Thoracic aorta (tissue), 2 donors: ENCODE results near the gene TMEM30A. TPM values are rescaled to one million over a fixed set of nuclear protein-coding genes. Genes with fewer than 3 reads are reported as not detected.

Source experiments
- ATAC-seq: fragments of 150-250 bp; one replicate; pipeline ENCODE4 v1.8.0; 2017; ENCODE audit warnings: low read depth; ENCODE audit not compliant: insufficient number of reproducible peaks, low FRiP score
- DNase-seq: peaks from one replicate; pipeline ENCODE4 v3.0.0-alpha.2; 2020; ENCODE audit warnings: low spot score
- H3K27ac ChIP-seq, 2 donors: fragments of 200-600 bp; sonication (generic); 1 replicate in 1 of 2; 2 replicates in 1 of 2; pipeline ENCODE4 v1.5.1; 2016; ENCODE audit warnings: mild to moderate bottlenecking in 2 of 2, moderate library complexity in 2 of 2
- H3K27me3 ChIP-seq: fragments of 200-600 bp; sonication (generic); replicated peaks from 2 replicates; pipeline ENCODE4 v1.6.0; 2016; ENCODE audit warnings: mild to moderate bottlenecking; ENCODE audit not compliant: insufficient read depth
- H3K36me3 ChIP-seq: fragments of 200-600 bp; sonication (generic); one replicate; pipeline ENCODE4 v1.5.1; 2016
- H3K4me1 ChIP-seq, 2 donors: fragments of 200-600 bp; sonication (generic); 1 replicate in 1 of 2; 2 replicates in 1 of 2; pipeline versions ENCODE4 v1.5.1 to v1.6.0; 2016; ENCODE audit warnings: low read depth in 2 of 2, mild to moderate bottlenecking in 1 of 2; ENCODE audit not compliant: control insufficient read depth in 1 of 2
- H3K4me3 ChIP-seq: fragments of 200-600 bp; sonication (generic); 2 replicates; pipeline ENCODE4 v1.5.1; 2016; ENCODE audit warnings: mild to moderate bottlenecking
- H3K9me3 ChIP-seq: fragments of 200-600 bp; sonication (generic); 2 replicates; pipeline ENCODE4 v1.5.1; 2016
- total RNA-seq, 2 donors: library from RNA; depleted of rRNA; stranded (reverse); fragments of >200 nt; gene quantifications; one replicate each; pipeline versions ENCODE4 v1.1.0 to v1.2.3, GENCODE V29; 2016
- TF ChIP-seq, protein P1 (sequence below): fragments of 200-600 bp; sonication (generic); IDR thresholded peaks from one replicate; pipeline ENCODE4 v1.5.1; 2019; ENCODE audit warnings: antibody characterized with exemption

Gene TMEM30A
- total RNA-seq, 2 donors from 2014 or later = 112 to 123 TPM

- no peak overlapping the region for H3K4me3 ChIP-seq
- DNase-seq (no peak), ATAC-seq (no peak)
- no peaks in the 10 kb centered on the region for H3K9me3 ChIP-seq
- no peak overlapping the region for H3K27ac ChIP-seq
- TF ChIP-seq, protein P1, sequence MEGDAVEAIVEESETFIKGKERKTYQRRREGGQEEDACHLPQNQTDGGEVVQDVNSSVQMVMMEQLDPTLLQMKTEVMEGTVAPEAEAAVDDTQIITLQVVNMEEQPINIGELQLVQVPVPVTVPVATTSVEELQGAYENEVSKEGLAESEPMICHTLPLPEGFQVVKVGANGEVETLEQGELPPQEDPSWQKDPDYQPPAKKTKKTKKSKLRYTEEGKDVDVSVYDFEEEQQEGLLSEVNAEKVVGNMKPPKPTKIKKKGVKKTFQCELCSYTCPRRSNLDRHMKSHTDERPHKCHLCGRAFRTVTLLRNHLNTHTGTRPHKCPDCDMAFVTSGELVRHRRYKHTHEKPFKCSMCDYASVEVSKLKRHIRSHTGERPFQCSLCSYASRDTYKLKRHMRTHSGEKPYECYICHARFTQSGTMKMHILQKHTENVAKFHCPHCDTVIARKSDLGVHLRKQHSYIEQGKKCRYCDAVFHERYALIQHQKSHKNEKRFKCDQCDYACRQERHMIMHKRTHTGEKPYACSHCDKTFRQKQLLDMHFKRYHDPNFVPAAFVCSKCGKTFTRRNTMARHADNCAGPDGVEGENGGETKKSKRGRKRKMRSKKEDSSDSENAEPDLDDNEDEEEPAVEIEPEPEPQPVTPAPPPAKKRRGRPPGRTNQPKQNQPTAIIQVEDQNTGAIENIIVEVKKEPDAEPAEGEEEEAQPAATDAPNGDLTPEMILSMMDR = no peak
- no peaks in the 10 kb centered on the region for H3K36me3 ChIP-seq
- H3K4me1 ChIP-seq = peaks cover 2 to 16% of the 10 kb centered on the region in 2 donors
- no peaks in the 10 kb centered on the region for H3K27me3 ChIP-seq
Observed at GRCh38 chr6:75211920-75212590, 72.5 kb downstream of the TMEM30A start.

- Histone ChIP-seq H3K4me1 (peaks cover 2 to 16% of the 10 kb centered on the region in 2 donors), H3K27me3 (no peaks in the 10 kb centered on the region), H3K9me3 (no peaks in the 10 kb centered on the region), H3K27ac (no peak overlapping the region), H3K4me3 (no peak overlapping the region), H3K36me3 (no peaks in the 10 kb centered on the region)
- peak; percentile 45 for DNase-seq
- ATAC-seq = no peak
- TF ChIP-seq, protein P1 = peak; percentile 78
Observed at GRCh38 chr6:75210885-75211739, 73.5 kb downstream of the TMEM30A start.

- DNase-seq = no peak
- peaks cover 2 to 16% of the 10 kb centered on the region in 2 donors for H3K4me1 ChIP-seq
- H3K4me3 ChIP-seq = peak overlapping the region; percentile 62
- no peaks in the 10 kb centered on the region for H3K9me3 ChIP-seq
- H3K27ac ChIP-seq = no peak overlapping the region
- H3K36me3 ChIP-seq = no peaks in the 10 kb centered on the region
- H3K27me3 ChIP-seq = no peaks in the 10 kb centered on the region
- TF ChIP-seq, protein P1 = peak; percentile 1
- ATAC-seq = no peak
Observed at GRCh38 chr6:75209184-75209723, 75.3 kb downstream of the TMEM30A start.

DNA sequence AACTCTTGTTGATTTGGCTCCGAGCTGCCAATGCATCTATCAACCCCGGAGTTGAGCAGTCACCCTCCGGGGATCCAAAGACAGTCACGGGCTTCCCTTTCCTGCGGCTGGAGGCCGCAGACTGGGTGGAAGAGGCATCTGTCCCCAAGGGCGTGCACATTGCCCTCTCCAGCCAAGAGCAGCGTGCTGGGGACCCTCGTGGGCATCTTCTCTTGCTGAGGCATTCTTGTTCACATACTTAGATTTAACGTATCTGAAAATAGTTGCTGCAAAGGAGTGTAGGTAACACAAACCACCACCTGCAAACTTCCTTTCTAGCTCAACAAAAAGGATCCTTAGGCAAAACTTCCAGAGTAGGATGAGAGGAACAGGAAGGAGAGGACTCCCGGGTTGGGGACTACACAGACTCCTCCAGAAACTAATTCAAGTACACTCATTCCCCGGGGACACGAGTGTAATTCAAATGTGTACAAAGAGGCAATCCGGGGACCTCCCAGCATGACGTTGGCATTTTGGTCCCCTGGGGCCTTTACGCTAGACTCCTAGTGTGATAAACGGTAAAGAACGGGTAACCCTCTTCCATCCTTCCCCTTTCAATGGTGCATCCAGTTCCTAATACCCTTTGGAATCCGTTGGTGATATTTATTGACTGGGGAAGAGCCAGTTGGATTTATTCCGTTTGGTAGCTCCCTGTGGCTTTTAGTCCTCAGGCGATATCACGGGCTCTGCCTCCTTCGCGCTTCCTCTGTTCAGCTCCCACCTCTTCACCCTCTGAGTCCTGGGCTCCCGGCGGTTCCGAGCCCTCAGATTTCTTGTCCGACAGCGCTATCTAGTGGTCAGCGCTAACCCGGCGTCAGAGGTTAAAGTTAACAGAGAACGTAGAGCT is 76.1 kb downstream of the TMEM30A start:
- DNase-seq (peak; percentile 54), ATAC-seq (no peak)
- H3K4me3 ChIP-seq = peak overlapping the region; percentile 62
- no peaks in the 10 kb centered on the region for H3K9me3 ChIP-seq
- H3K4me1 ChIP-seq = peaks cover 2 to 21% of the 10 kb centered on the region in 2 donors
- H3K36me3 ChIP-seq = no peaks in the 10 kb centered on the region
- TF ChIP-seq, protein P1 = peak; percentile 83
- peak overlapping the region; percentile 41 for H3K27ac ChIP-seq
- H3K27me3 ChIP-seq = no peaks in the 10 kb centered on the region
